Measurements from ENCODE around the gene HMOX1.

The HMOX1 gene

DNA sequence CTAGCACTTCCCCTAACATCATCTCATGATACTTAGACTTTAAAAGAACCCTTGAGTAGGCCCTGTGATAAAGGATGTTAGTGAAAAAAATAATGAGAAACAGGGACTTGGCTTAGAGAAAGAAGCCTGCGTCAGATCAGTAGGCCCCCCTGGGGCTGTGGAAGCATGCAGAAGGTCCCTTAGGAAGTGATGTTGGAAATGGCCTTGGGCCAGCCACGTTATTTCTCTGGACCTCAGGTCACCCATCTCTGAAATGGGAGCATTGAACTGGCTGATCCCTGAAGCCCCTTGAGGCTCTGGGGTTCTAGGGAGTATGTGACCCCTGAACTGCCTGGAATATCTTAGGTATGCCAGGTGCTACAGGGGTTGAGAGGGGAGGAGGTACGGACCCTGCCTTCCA is 59.2 kb downstream of the HMOX1 start:
- H3K4me3 ChIP-seq (replicated peaks; ENCODE audit: low read depth, low read length), result no peak overlapping the region
- TF ChIP-seq, protein P1, sequence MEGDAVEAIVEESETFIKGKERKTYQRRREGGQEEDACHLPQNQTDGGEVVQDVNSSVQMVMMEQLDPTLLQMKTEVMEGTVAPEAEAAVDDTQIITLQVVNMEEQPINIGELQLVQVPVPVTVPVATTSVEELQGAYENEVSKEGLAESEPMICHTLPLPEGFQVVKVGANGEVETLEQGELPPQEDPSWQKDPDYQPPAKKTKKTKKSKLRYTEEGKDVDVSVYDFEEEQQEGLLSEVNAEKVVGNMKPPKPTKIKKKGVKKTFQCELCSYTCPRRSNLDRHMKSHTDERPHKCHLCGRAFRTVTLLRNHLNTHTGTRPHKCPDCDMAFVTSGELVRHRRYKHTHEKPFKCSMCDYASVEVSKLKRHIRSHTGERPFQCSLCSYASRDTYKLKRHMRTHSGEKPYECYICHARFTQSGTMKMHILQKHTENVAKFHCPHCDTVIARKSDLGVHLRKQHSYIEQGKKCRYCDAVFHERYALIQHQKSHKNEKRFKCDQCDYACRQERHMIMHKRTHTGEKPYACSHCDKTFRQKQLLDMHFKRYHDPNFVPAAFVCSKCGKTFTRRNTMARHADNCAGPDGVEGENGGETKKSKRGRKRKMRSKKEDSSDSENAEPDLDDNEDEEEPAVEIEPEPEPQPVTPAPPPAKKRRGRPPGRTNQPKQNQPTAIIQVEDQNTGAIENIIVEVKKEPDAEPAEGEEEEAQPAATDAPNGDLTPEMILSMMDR (IDR thresholded peaks at IDR 0.05; ENCODE audit: low read length, missing control alignments), result no peak
- no peak for DNase-seq (ENCODE audit: low read depth)

DNA sequence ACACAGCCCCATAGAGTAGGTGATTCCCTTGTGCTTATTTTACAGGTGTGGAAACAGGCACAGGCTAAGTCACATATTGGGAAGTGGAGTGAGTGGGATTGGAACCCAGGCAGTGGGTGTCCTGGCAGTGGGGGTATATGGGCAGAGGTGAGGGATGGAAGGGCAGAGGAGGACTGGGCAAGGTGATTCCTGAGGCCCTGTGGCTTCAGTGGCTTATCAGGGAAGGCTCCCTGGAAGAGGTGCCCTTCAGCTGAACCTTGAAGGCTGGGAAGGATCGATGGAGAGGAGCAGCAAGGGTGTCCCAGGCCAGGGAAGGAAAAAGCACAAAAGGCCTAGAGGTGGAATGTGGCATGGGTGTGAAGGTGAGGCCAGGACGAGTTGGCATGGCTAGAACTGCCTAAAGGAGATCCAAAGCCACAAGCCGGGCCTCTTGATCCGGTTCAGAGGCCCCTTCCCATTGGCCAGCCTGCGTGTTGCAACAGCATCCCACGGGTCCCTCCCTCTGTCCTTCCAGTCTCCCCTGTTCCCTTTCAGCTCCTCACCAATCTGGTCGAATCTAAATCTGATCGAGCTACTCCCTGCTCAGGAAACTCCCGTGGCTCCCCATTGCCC is 60.7 kb downstream of the HMOX1 start:
- TF ChIP-seq, protein P1 (IDR thresholded peaks at IDR 0.05; ENCODE audit: low read length, missing control alignments), result no peak
- no peak overlapping the region for H3K4me3 ChIP-seq (replicated peaks; ENCODE audit: low read depth, low read length)
- DNase-seq (ENCODE audit: low read depth), result no peak

DNA sequence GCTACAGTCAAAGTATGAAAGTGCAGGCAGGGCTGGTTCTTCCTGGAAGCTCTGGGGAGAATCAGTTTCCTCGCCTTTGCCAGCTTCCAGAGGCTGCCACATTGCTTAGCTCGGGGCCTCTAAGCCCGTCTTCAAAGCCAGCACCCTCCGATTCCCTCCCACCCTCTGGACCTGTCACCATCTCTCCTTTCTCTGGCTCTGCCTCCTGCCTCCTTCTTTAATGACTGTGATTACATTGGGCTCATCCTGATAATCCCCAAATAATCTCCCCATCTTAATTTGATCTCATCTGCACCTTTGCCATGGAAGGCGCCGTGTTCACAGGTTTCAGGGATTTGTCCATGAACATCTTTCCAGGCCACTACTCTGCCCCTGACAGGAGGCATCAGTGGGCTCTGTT is 61.6 kb downstream of the HMOX1 start:
- TF ChIP-seq, protein P1 (IDR thresholded peaks at IDR 0.05; ENCODE audit: low read length, missing control alignments), result no peak
- H3K4me3 ChIP-seq (replicated peaks; ENCODE audit: low read depth, low read length), result no peak overlapping the region
- DNase-seq (ENCODE audit: low read depth), result no peak

DNA sequence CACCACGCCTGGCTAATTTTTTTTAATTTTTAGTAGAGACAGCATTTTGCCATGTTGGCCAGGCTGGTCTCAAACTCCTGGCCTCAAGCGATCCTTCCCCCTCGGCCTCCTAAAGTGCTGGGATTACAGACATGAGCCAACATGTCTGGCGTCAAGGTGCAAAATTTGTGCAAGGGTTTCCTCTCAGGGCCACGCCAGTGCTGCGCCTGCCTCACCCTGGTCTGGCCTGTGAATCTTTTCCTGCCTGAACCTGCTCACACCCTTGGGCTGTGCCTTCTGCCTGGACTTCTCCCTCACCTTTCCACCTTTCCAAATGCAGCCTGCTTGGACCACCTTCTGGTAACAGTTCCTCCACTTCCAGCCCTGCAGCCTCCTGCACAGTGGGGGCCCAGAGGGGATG is 62.4 kb downstream of the HMOX1 start:
- TF ChIP-seq, protein P1 (IDR thresholded peaks at IDR 0.05; ENCODE audit: low read length, missing control alignments), result no peak
- H3K4me3 ChIP-seq (replicated peaks; ENCODE audit: low read depth, low read length), result no peak overlapping the region
- no peak for DNase-seq (ENCODE audit: low read depth)
